Neural cell (in vitro differentiated cells): ENCODE measurements around the gene NFE2L2. TPM values are rescaled to one million over a fixed set of nuclear protein-coding genes. Genes with fewer than 3 reads are reported as not detected.

Experiments
- H2AFZ ChIP-seq: fragments of 200-600, 300-800 bp; sonication (generic), shearing (Covaris generic); 2 replicates; pipeline ENCODE4 v1.6.0; 2014; ENCODE audit warnings: low read depth, mild to moderate bottlenecking, antibody characterized with exemption, low read length, moderate library complexity
- H3F3A ChIP-seq: fragments of 200-600 bp; shearing (Covaris generic); 2 replicates; pipeline ENCODE4 v1.6.1; 2016; ENCODE audit warnings: mild to moderate bottlenecking, moderate library complexity, mixed read lengths, antibody characterized with exemption, low read length; ENCODE audit not compliant: insufficient read depth, poor library complexity, severe bottlenecking
- H3K27ac ChIP-seq: fragments of 200-600, 300-800 bp; sonication (generic), shearing (Covaris generic); 2 replicates; pipeline ENCODE4 v1.5.1; 2014; ENCODE audit warnings: mild to moderate bottlenecking, low read length, moderate library complexity
- H3K27me3 ChIP-seq: fragments of 300-800, 200-600 bp; sonication (generic), shearing (Covaris generic); 2 replicates; pipeline ENCODE4 v1.6.0; 2014; ENCODE audit warnings: mild to moderate bottlenecking, low read depth, low read length, moderate library complexity; ENCODE audit not compliant: insufficient read depth
- H3K36me3 ChIP-seq: fragments of 300-800, 200-600 bp; sonication (generic), shearing (Covaris generic); 2 replicates; pipeline ENCODE4 v1.5.1; 2014; ENCODE audit warnings: mild to moderate bottlenecking, antibody characterized with exemption, low read length, moderate library complexity; ENCODE audit not compliant: insufficient read depth
- H3K4me2 ChIP-seq: fragments of 300-800, 200-600 bp; sonication (generic), shearing (Covaris generic); 2 replicates; pipeline ENCODE4 v1.6.0; 2014; ENCODE audit warnings: mild to moderate bottlenecking, low read length
- H3K4me3 ChIP-seq: fragments of 300-800, 200-600 bp; sonication (generic), shearing (Covaris generic); 2 replicates; pipeline ENCODE4 v1.5.1; 2014; ENCODE audit warnings: mild to moderate bottlenecking, low read length, moderate library complexity
- H3K79me2 ChIP-seq: fragments of 200-600 bp; shearing (Covaris generic); replicated peaks from 2 replicates; pipeline ENCODE4 v1.6.0; 2014; ENCODE audit warnings: mild to moderate bottlenecking, low read length, moderate library complexity; ENCODE audit not compliant: insufficient read depth
- H3K9ac ChIP-seq: fragments of 300-800, 200-600 bp; sonication (generic), shearing (Covaris generic); 2 replicates; pipeline ENCODE4 v1.6.1; 2016; ENCODE audit warnings: mild to moderate bottlenecking, low read length, mixed read lengths
- H3K9me2 ChIP-seq: fragments of 200-600 bp; shearing (Covaris generic); 2 replicates; pipeline ENCODE4 v1.6.1; 2016; ENCODE audit warnings: mild to moderate bottlenecking, low read length, mixed read lengths; ENCODE audit not compliant: insufficient read depth
- H3K9me3 ChIP-seq: fragments of 200-600, 300-800 bp; sonication (generic), shearing (Covaris generic); 2 replicates; pipeline ENCODE4 v1.6.1; 2016; ENCODE audit warnings: mild to moderate bottlenecking, mixed run types, low read length, moderate library complexity, mixed read lengths
- H4K20me1 ChIP-seq: fragments of 200-600 bp; shearing (Covaris generic); 2 replicates; pipeline ENCODE4 v1.6.1; 2016; ENCODE audit warnings: mild to moderate bottlenecking, mixed run types; ENCODE audit not compliant: insufficient read depth
- EP300 ChIP-seq: fragments of 450-650 bp; conservative IDR thresholded peaks from 2 replicates; pipeline ENCODE4 v1.6.1; 2014; ENCODE audit warnings: antibody characterized with exemption, mild to moderate bottlenecking, moderate library complexity; ENCODE audit not compliant: poor library complexity, severe bottlenecking
- EZH2 ChIP-seq: fragments of 200-600, 300-800 bp; shearing (Covaris generic), sonication (generic); IDR thresholded peaks from 2 replicates; pipeline ENCODE4 v1.6.1; 2014; ENCODE audit warnings: antibody characterized with exemption, low read length, borderline replicate concordance, mild to moderate bottlenecking; ENCODE audit not compliant: insufficient read depth, poor library complexity, severe bottlenecking
- MXI1 ChIP-seq: fragments of 450-650 bp; conservative IDR thresholded peaks from 2 replicates; pipeline ENCODE4 v1.6.1; 2014; ENCODE audit warnings: antibody characterized with exemption, mild to moderate bottlenecking; ENCODE audit not compliant: poor library complexity, severe bottlenecking
- POLR2AphosphoS5 ChIP-seq: IDR thresholded peaks from 2 replicates; pipeline ENCODE4 v1.6.1; 2012
- RAD21 ChIP-seq: fragments of 450-650 bp; conservative IDR thresholded peaks from 2 replicates; pipeline ENCODE4 v1.6.1; 2014; ENCODE audit warnings: antibody characterized with exemption, mild to moderate bottlenecking, moderate library complexity
- REST ChIP-seq: IDR thresholded peaks from 2 replicates; pipeline ENCODE4 v1.6.1; 2012; ENCODE audit warnings: borderline replicate concordance
- SMC3 ChIP-seq: fragments of 450-650 bp; conservative IDR thresholded peaks from 2 replicates; pipeline ENCODE4 v1.6.1; 2014; ENCODE audit warnings: antibody characterized with exemption, mild to moderate bottlenecking, moderate library complexity; ENCODE audit not compliant: poor library complexity
- TAF1 ChIP-seq: IDR thresholded peaks from 2 replicates; pipeline ENCODE4 v1.6.1; 2012; ENCODE audit warnings: low read depth
- polyA plus RNA-seq: library from polyadenylated mRNA; depleted of rRNA; stranded (reverse); fragments of >200 nt; gene quantifications from 2 replicates; pipeline ENCODE4 v1.2.3, GENCODE V29; 2014
- TF ChIP-seq, protein P1 (sequence below): fragments of 450-650 bp; IDR thresholded peaks from 2 replicates; pipeline ENCODE4 v1.5.1; 2014; ENCODE audit warnings: antibody characterized with exemption, mild to moderate bottlenecking, moderate library complexity; ENCODE audit not compliant: poor library complexity, severe bottlenecking

NFE2L2 gene
- polyA plus RNA-seq, 1 donor from 2014 or later: 1.4 TPM

- H3K27ac ChIP-seq: no peak overlapping the region
Measured at GRCh38 chr2:177232098-177232704, 32.3 kb downstream of the NFE2L2 start.

DNA sequence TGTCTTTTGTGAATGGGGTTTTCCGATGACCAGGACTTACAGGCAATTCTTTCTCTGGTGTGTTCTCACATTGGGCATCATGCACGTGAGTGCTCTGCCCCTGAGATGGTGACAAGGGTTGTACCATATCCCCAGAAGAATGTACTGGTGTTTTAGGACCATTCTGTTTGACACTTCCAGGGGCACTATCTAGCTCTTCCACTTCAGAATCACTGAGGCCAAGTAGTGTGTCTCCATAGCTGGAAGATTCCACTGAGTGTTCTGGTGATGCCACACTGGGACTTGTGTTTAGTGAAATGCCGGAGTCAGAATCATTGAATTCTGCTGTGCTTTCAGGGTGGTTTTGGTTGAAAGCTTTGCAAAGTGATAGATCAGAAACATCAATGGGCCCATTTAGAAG is 33.3 kb downstream of the NFE2L2 start:
- Histone ChIP-seq H2AFZ (no peak overlapping the region), H3K4me2 (no peak overlapping the region), H3K9me3 (no peaks in the 10 kb centered on the region), H3K4me3 (no peak overlapping the region), H3K36me3 (no peaks in the 10 kb centered on the region), H3K9me2 (no peaks in the 10 kb centered on the region), H3K27ac (no peak overlapping the region), H3F3A (peaks cover 2% of the 10 kb centered on the region), H4K20me1 (no peaks in the 10 kb centered on the region), H3K79me2 (no peaks in the 10 kb centered on the region), H3K9ac (no peak overlapping the region), H3K27me3 (no peaks in the 10 kb centered on the region)
- TF ChIP-seq TAF1: no peak
- TF ChIP-seq, protein P1, sequence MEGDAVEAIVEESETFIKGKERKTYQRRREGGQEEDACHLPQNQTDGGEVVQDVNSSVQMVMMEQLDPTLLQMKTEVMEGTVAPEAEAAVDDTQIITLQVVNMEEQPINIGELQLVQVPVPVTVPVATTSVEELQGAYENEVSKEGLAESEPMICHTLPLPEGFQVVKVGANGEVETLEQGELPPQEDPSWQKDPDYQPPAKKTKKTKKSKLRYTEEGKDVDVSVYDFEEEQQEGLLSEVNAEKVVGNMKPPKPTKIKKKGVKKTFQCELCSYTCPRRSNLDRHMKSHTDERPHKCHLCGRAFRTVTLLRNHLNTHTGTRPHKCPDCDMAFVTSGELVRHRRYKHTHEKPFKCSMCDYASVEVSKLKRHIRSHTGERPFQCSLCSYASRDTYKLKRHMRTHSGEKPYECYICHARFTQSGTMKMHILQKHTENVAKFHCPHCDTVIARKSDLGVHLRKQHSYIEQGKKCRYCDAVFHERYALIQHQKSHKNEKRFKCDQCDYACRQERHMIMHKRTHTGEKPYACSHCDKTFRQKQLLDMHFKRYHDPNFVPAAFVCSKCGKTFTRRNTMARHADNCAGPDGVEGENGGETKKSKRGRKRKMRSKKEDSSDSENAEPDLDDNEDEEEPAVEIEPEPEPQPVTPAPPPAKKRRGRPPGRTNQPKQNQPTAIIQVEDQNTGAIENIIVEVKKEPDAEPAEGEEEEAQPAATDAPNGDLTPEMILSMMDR: no peak
- no peak for TF ChIP-seq POLR2AphosphoS5
- TF ChIP-seq RAD21: no peak
- TF ChIP-seq REST: no peak
- TF ChIP-seq EP300: no peak
- TF ChIP-seq MXI1: no peak
- no peak for TF ChIP-seq SMC3

More at GRCh38 chr2:177232098-177232704, 32.3 kb downstream of the NFE2L2 start:
- Histone ChIP-seq H3K9me3 (no peaks in the 10 kb centered on the region), H3F3A (peaks cover 2% of the 10 kb centered on the region), H3K4me3 (no peak overlapping the region), H3K9ac (no peak overlapping the region), H3K9me2 (no peaks in the 10 kb centered on the region), H3K79me2 (no peaks in the 10 kb centered on the region), H4K20me1 (no peaks in the 10 kb centered on the region), H3K27me3 (no peaks in the 10 kb centered on the region), H2AFZ (no peak overlapping the region), H3K4me2 (no peak overlapping the region), H3K36me3 (no peaks in the 10 kb centered on the region)
- no peak for TF ChIP-seq EP300
- no peak for TF ChIP-seq EZH2
- TF ChIP-seq REST: no peak
- no peak for TF ChIP-seq TAF1
- TF ChIP-seq SMC3: no peak
- TF ChIP-seq, protein P1: no peak
- no peak for TF ChIP-seq POLR2AphosphoS5
- no peak for TF ChIP-seq RAD21
- no peak for TF ChIP-seq MXI1
